H1 (cell line): ENCODE results near the gene EBF3. TPM values are rescaled to one million over a fixed set of nuclear protein-coding genes. Genes with fewer than 3 reads are reported as not detected.

Experiments
- CTCF ChIA-PET: fragments of 300-600 bp; sonication (Branson Sonifier 250); formaldehyde crosslinking; loops from one replicate; lab custom pipeline; 2021; ENCODE audit not compliant: partially characterized antibody; lab: Charles Lee
- POLR2A ChIA-PET: fragments of 300-600 bp; sonication (Branson Sonifier 250); formaldehyde crosslinking; loops from one replicate; lab custom pipeline; 2021; ENCODE audit warnings: inconsistent platforms; ENCODE audit not compliant: partially characterized antibody; lab: Charles Lee
- DNase-seq, 2 experiments: peaks; one replicate each; pipeline versions ENCODE4 v3.0.0 to v3.0.0-alpha.2; 2010 to 2022; ENCODE audit warnings: low spot score in 2 of 2, low read depth in 1 of 2, mixed read lengths in 1 of 2
- FAIRE-seq: peaks from 2 replicates; lab custom pipeline; 2011; peaks lifted over from hg19 to GRCh38; lab: Jason Lieb, UNC
- H2AFZ ChIP-seq: 2 replicates; pipeline ENCODE4 v1.8.1; 2012; ENCODE audit warnings: low read length, inconsistent platforms
- H2AK5ac ChIP-seq: 2 replicates; pipeline ENCODE4 v1.6.1; 2013; ENCODE audit warnings: low read depth, low read length
- H2BK120ac ChIP-seq: replicated peaks from 2 replicates; pipeline ENCODE3; 2013; ENCODE audit warnings: low read depth, low read length, inconsistent platforms
- H2BK12ac ChIP-seq: 2 replicates; pipeline ENCODE4 v1.6.1; 2013; ENCODE audit warnings: low read depth, low read length
- H2BK15ac ChIP-seq: 2 replicates; pipeline ENCODE4 v1.6.1; 2013; ENCODE audit warnings: low read length
- H2BK20ac ChIP-seq: 2 replicates; pipeline ENCODE4 v1.6.1; 2013; ENCODE audit warnings: low read length
- H2BK5ac ChIP-seq: 2 replicates; pipeline ENCODE4 v1.6.1; 2013; ENCODE audit warnings: low read depth, low read length
- H3K14ac ChIP-seq: 2 replicates; pipeline ENCODE4 v1.6.1; 2013; ENCODE audit warnings: inconsistent platforms; ENCODE audit not compliant: insufficient read length
- H3K18ac ChIP-seq: 2 replicates; pipeline ENCODE4 v1.6.1; 2013; ENCODE audit warnings: low read length; ENCODE audit errors: extremely low read depth
- H3K23ac ChIP-seq: 2 replicates; pipeline ENCODE4 v1.6.1; 2013; ENCODE audit warnings: inconsistent platforms; ENCODE audit not compliant: insufficient read length
- H3K23me2 ChIP-seq: 2 replicates; pipeline ENCODE4 v1.6.1; 2013; ENCODE audit warnings: low read depth, low read length
- H3K27ac ChIP-seq: 2 replicates; pipeline ENCODE4 v1.6.1; 2011; ENCODE audit warnings: low read depth, low read length, inconsistent platforms
- H3K27me3 ChIP-seq, 4 experiments: replicated peaks in 1 of 4; 1 replicate in 1 of 4; 2 replicates in 3 of 4; pipeline versions ENCODE4 v1.6.1 to v1.8.1; 2011 to 2013; ENCODE audit warnings: low read length in 3 of 4, mild to moderate bottlenecking in 3 of 4, inconsistent platforms in 2 of 4, mixed read lengths in 2 of 4, moderate library complexity in 1 of 4; ENCODE audit not compliant: control insufficient read depth in 3 of 4, insufficient read depth in 3 of 4; ENCODE audit errors: extremely low read depth in 1 of 4
- H3K36me3 ChIP-seq, 4 experiments: 2 replicates each; pipeline versions ENCODE4 v1.6.1 to v1.8.1; 2011 to 2013; ENCODE audit warnings: mild to moderate bottlenecking in 4 of 4, low read length in 3 of 4, moderate library complexity in 2 of 4, control low read depth in 1 of 4, inconsistent platforms in 1 of 4; ENCODE audit not compliant: insufficient read depth in 4 of 4, control insufficient read depth in 2 of 4
- H3K4ac ChIP-seq: replicated peaks from 2 replicates; pipeline ENCODE3; 2013; ENCODE audit warnings: low read length, low read depth, mixed read lengths, inconsistent platforms; ENCODE audit not compliant: insufficient read length
- H3K4me1 ChIP-seq, 4 experiments: replicated peaks in 1 of 4; 1 replicate in 1 of 4; 2 replicates in 3 of 4; pipeline versions ENCODE4 v1.6.1 to v1.8.1; 2011 to 2013; ENCODE audit warnings: low read length in 3 of 4, inconsistent platforms in 2 of 4, mixed read lengths in 1 of 4; ENCODE audit not compliant: insufficient read depth in 4 of 4, control insufficient read depth in 3 of 4
- H3K4me2 ChIP-seq, 2 experiments: 2 replicates each; pipeline versions ENCODE4 v1.6.1 to v1.8.1; 2011 to 2013; ENCODE audit warnings: low read depth in 2 of 2, low read length in 2 of 2, control low read depth in 1 of 2, inconsistent platforms in 1 of 2, mild to moderate bottlenecking in 1 of 2; ENCODE audit not compliant: insufficient read depth in 1 of 2
- H3K4me3 ChIP-seq, 4 experiments: fragments of 200-600, 300-600 bp in 1 of 4; sonication (generic), shearing (Covaris generic), sonication (Bioruptor Twin) in 1 of 4; 2 replicates each; pipeline versions ENCODE4 v1.5.1 to v1.8.1; 2011 to 2016; ENCODE audit warnings: low read length in 4 of 4, low read depth in 3 of 4, control low read depth in 2 of 4, inconsistent platforms in 2 of 4, mild to moderate bottlenecking in 2 of 4, mixed read lengths in 1 of 4, moderate library complexity in 1 of 4; ENCODE audit not compliant: insufficient read depth in 2 of 4; ENCODE audit errors: extremely low read depth in 1 of 4
- H3K56ac ChIP-seq: replicated peaks from 2 replicates; pipeline ENCODE3; 2013; ENCODE audit warnings: low read depth, mild to moderate bottlenecking, mixed read lengths, low read length, inconsistent platforms; ENCODE audit not compliant: insufficient read length
- H3K79me1 ChIP-seq: 2 replicates; pipeline ENCODE4 v1.6.1; 2013; ENCODE audit warnings: low read depth, low read length, control low read depth
- H3K79me2 ChIP-seq, 2 experiments: 2 replicates each; pipeline versions ENCODE4 v1.6.1 to v1.8.1; 2012 to 2013; ENCODE audit warnings: low read length in 2 of 2, mild to moderate bottlenecking in 2 of 2, inconsistent platforms in 1 of 2; ENCODE audit not compliant: insufficient read depth in 2 of 2, control insufficient read depth in 1 of 2
- H3K9ac ChIP-seq, 4 experiments: replicated peaks in 1 of 4; 1 replicate in 1 of 4; 2 replicates in 3 of 4; pipeline versions ENCODE4 v1.6.1 to v1.8.1; 2011 to 2013; ENCODE audit warnings: low read depth in 3 of 4, low read length in 3 of 4, control low read depth in 2 of 4, mild to moderate bottlenecking in 2 of 4, moderate library complexity in 2 of 4, inconsistent platforms in 1 of 4; ENCODE audit errors: extremely low read depth in 1 of 4
- H3K9me3 ChIP-seq, 2 experiments: 2 replicates each; pipeline versions ENCODE4 v1.6.1 to v1.8.1; 2012 to 2013; ENCODE audit warnings: mild to moderate bottlenecking in 2 of 2, moderate library complexity in 2 of 2, control low read depth in 1 of 2, inconsistent platforms in 1 of 2, low read depth in 1 of 2, low read length in 1 of 2, mixed read lengths in 1 of 2; ENCODE audit not compliant: insufficient read depth in 2 of 2
- H4K20me1 ChIP-seq, 2 experiments: replicated peaks in 1 of 2; 2 replicates each; pipeline versions ENCODE3 to v1.8.1; 2011 to 2013; ENCODE audit warnings: inconsistent platforms in 2 of 2, low read length in 2 of 2, mild to moderate bottlenecking in 1 of 2; ENCODE audit not compliant: insufficient read depth in 2 of 2, control insufficient read depth in 1 of 2
- H4K5ac ChIP-seq: 2 replicates; pipeline ENCODE4 v1.6.1; 2013; ENCODE audit warnings: low read length, low read depth, mixed read lengths, inconsistent platforms; ENCODE audit not compliant: insufficient read length
- H4K8ac ChIP-seq: 2 replicates; pipeline ENCODE4 v1.8.0; 2013; ENCODE audit warnings: mild to moderate bottlenecking, moderate library complexity, low read length, inconsistent platforms; ENCODE audit not compliant: insufficient read depth; ENCODE audit errors: extremely low read depth
- H4K91ac ChIP-seq: replicated peaks from 2 replicates; pipeline ENCODE3; 2013; ENCODE audit warnings: low read length, mixed read lengths, inconsistent platforms; ENCODE audit not compliant: insufficient read length
- KDM1A ChIP-seq: fragments of 200-600, 300-600 bp; sonication (generic); IDR thresholded peaks from 2 replicates; pipeline ENCODE4 v1.7.1; 2016; ENCODE audit warnings: mild to moderate bottlenecking, low read length, borderline replicate concordance
- POLR2AphosphoS5 ChIP-seq: IDR thresholded peaks from 2 replicates; pipeline ENCODE4 v1.6.1; 2011; ENCODE audit warnings: low read depth, low read length
- SP2 ChIP-seq: IDR thresholded peaks from 2 replicates; pipeline ENCODE4 v1.6.1; 2012; ENCODE audit warnings: mild to moderate bottlenecking, low read length, inconsistent platforms
- SP4 ChIP-seq: IDR thresholded peaks from 2 replicates; pipeline ENCODE4 v1.6.1; 2012; ENCODE audit warnings: low read length, inconsistent platforms
- TAF1 ChIP-seq: IDR thresholded peaks from 2 replicates; pipeline ENCODE4 v1.6.1; 2011; ENCODE audit warnings: mild to moderate bottlenecking, low read depth, low read length
- WGBS, 2 experiments: shearing (Covaris generic) in 1 of 2; methylation state at CpG; one replicate each; pipeline versions ENCODE4 v1.1.6 to v1.1.7; 2013 to 2015; ENCODE audit warnings: low lambda C conversion rate in 2 of 2, mixed read lengths in 2 of 2, inconsistent platforms in 1 of 2, low coverage in 1 of 2, missing lambda C conversion rate in 1 of 2; ENCODE audit not compliant: insufficient replicate concordance in 2 of 2, insufficient coverage in 1 of 2, insufficient read length in 1 of 2; ENCODE audit errors: extremely low coverage in 1 of 2, missing lambda C conversion rate in 1 of 2; 5-methylcytosine and 5-hydroxymethylcytosine counted together
- polyA plus RNA-seq, 7 experiments: library from polyadenylated mRNA; depleted of rRNA in 3 of 7; stranded (reverse) in 5 of 7; unstranded in 2 of 7; fragments of >200 nt in 5 of 7; fragments of 200-250 nt in 2 of 7; gene quantifications; 1 replicate in 5 of 7; 2 replicates in 1 of 7; 4 replicates in 1 of 7; pipeline versions ENCODE4 v1.2.1 to v1.2.3, GENCODE V29; 2011 to 2013; ENCODE audit warnings: missing spikeins in 2 of 7, mixed read lengths in 2 of 7
- total RNA-seq: library from RNA; stranded (reverse); fragmentation: NEBNext Ultra II Directional; extraction: Animal tissue kit (Norgen Biotek cat#: 25700); gene quantifications from 2 replicates; pipeline ENCODE4 v1.2.1, GENCODE V29; 2021
- TF ChIP-seq, protein P1 (sequence below): IDR thresholded peaks from 2 replicates; pipeline ENCODE4 v1.6.1; 2012; ENCODE audit warnings: inconsistent platforms

The EBF3 gene
- total and polyA plus RNA-seq, 2 of the 8 experiments (the other 6 are each of a cell fraction or from before 2014, with no cell fraction given) = 0.08 to 0.26 TPM

DNA sequence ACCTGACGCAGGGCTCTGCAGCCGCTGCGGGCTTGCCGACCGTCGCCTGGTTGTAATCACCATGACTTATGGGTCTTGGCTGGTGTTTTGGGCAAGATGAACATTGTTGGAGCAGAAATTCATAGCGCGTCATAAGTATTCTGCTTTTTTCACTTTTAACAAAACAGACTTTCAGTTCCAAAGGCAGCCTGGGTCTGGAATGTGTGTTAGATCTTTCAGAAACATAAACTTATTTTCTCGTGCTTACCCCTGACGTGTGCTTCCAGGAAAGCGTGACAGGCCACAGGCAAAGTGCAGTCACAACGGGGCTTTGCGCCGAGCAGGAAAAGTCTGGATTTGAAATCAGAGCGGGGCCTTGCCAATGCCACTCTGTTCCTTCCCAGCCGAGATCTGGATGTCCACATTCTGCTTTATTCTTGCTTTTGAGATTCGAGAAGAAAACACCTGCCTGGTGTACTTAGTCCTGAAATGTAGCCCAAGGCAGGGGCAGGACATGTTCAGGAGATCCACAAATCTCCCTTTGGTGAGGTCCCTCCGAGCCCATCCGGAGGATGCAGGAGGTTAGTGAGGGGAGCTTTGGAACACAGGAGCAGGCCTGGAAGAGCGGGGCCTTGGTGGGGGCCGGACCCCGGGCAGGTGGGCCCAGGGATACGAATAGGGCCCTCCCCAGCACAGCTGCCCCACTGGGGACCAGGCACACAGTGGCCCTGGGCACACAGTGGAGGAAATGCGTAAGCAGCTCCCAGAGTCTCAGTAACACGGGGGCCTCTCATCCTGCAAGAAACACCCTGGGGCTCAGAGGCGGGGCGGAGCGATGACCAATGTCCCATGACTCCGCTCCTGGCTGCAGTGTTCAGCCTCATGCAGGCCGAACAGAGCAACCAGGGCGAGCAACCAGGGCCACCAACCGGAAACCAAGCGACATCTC is 49.5 kb upstream of the EBF3 start:
- CTCF ChIA-PET = no interaction called here
- Histone ChIP-seq H3K4me3 (no peak overlapping the region), H3K27ac (no peak overlapping the region), H3K4me2 (no peak overlapping the region), H3K23me2 (no peaks in the 10 kb centered on the region), H3K4me1 (no peaks in the 10 kb centered on the region; a peak in 1 of 7 replicates), H4K91ac (no peak overlapping the region), H4K5ac (no peak overlapping the region), H3K23ac (no peak overlapping the region), H2AK5ac (no peak overlapping the region), H2BK15ac (no peak overlapping the region), H2BK12ac (no peak overlapping the region), H3K56ac (no peak overlapping the region), H3K79me1 (no peaks in the 10 kb centered on the region), H3K36me3 (no peaks in the 10 kb centered on the region), H3K79me2 (no peaks in the 10 kb centered on the region), H3K4ac (no peak overlapping the region), H3K14ac (no peak overlapping the region), H3K9ac (no peak overlapping the region), H2BK120ac (no peak overlapping the region), H4K8ac (no peak overlapping the region), H2BK20ac (no peak overlapping the region), H3K27me3 (no peaks in the 10 kb centered on the region; a peak in 1 of 7 replicates), H2AFZ (no peak overlapping the region), H3K18ac (no peak overlapping the region), H3K9me3 (no peaks in the 10 kb centered on the region), H4K20me1 (no peaks in the 10 kb centered on the region), H2BK5ac (no peak overlapping the region)
- POLR2A ChIA-PET = no interaction called here
- no peak for TF ChIP-seq SP2
- no peak for TF ChIP-seq SP4
- TF ChIP-seq, protein P1, sequence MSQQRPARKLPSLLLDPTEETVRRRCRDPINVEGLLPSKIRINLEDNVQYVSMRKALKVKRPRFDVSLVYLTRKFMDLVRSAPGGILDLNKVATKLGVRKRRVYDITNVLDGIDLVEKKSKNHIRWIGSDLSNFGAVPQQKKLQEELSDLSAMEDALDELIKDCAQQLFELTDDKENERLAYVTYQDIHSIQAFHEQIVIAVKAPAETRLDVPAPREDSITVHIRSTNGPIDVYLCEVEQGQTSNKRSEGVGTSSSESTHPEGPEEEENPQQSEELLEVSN = no peak
- no peak for TF ChIP-seq TAF1
- TF ChIP-seq KDM1A = no peak
- no peak for TF ChIP-seq POLR2AphosphoS5
- FAIRE-seq (no peak), DNase-seq (no peak)
- WGBS, 2 experiments = 87% methylated on average over 31 of the region's 33 CpGs; no CpG with 5 or more reads in 1 of the 2 experiments
